IMR-90 (cell line): ENCODE measurements around the gene HOTAIR.

Source experiments
- BHLHE40 ChIP-seq: fragments of 150-350 bp; IDR thresholded peaks from 2 replicates; pipeline ENCODE4 v1.6.1; 2016; ENCODE audit warnings: mild to moderate bottlenecking, low read depth, low read length
- CEBPB ChIP-seq: IDR thresholded peaks from 2 replicates; pipeline ENCODE4 v1.6.1; 2012; ENCODE audit warnings: low read depth, low read length, improper control_type of control experiment
- CTCF ChIP-seq: conservative IDR thresholded peaks from 2 replicates; pipeline ENCODE4 v1.5.1; 2012; ENCODE audit warnings: mild to moderate bottlenecking, low read depth, low read length, improper control_type of control experiment
- MAFK ChIP-seq: IDR thresholded peaks from 2 replicates; pipeline ENCODE4 v1.6.1; 2012; ENCODE audit warnings: low read depth, low read length, improper control_type of control experiment
- MXI1 ChIP-seq: IDR thresholded peaks from 2 replicates; pipeline ENCODE4 v1.6.1; 2012; ENCODE audit warnings: low read depth, mild to moderate bottlenecking, low read length, moderate library complexity, borderline replicate concordance
- NFE2L2 ChIP-seq: fragments of 150-350 bp; IDR thresholded peaks from 2 replicates; pipeline ENCODE4 v1.6.1; 2016; ENCODE audit warnings: low read depth, mild to moderate bottlenecking, low read length
- POLR2A ChIP-seq: IDR thresholded peaks from 2 replicates; pipeline ENCODE4 v1.6.1; 2012; ENCODE audit warnings: mild to moderate bottlenecking, low read depth, low read length
- USF2 ChIP-seq: fragments of 150-350 bp; IDR thresholded peaks from 2 replicates; pipeline ENCODE4 v1.6.1; 2017; ENCODE audit warnings: mild to moderate bottlenecking, antibody characterized with exemption, low read length, low read depth

DNA sequence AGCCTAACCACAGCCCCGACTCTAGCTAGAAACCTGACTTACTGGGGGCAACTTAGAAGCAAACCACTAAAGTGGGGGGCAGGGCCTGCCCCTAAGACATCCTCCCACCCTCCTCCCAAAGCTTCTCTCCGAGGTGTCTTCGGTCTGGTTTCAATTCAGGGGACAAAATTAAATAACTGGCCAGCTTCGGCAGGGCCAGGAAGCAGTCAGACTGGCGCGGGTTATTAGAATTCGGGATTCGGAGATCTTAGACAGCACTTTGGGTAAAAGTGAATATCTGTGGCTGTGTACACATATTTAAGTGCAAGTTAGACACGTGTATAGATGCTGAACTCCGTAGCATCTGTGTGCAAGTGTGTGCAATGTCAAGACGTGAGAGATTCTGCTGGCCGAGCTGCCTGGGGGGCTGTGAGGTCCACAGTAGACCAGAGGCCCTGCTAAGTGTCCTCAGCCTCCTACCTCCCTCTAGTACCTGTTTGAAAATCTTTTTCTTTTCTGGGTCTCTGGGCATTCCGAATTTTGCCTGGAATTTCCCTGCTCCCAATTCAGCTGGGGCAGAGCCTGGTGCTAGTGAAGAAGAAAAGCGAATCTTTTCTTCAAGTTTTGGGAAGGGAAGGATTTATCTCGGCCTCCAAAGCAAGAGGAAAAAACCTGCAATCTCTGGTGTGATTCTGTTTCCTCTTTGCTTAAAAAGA, 6.2 kb upstream of the HOTAIR start:
- no peak for TF ChIP-seq MAFK
- no peak for TF ChIP-seq CTCF
- no peak for TF ChIP-seq NFE2L2
- no peak for TF ChIP-seq POLR2A
- no peak for TF ChIP-seq USF2
- no peak for TF ChIP-seq BHLHE40
- no peak for TF ChIP-seq CEBPB
- TF ChIP-seq MXI1, result no peak
